CD4-positive, alpha-beta T cell treated with Interleukin-6 for 4 hours (primary cell): ENCODE results near the gene SLC22A13.
"Not testable (repeated sequence)": the region's sequence is repeated elsewhere in the genome, so short reads cannot be mapped to it uniquely, and the experiment has no call there.

ENCODE experiments used
- DNase-seq: peaks from one replicate; pipeline ENCODE4 v3.0.0-alpha.2; 2020; ENCODE audit warnings: mixed read lengths

The SLC22A13 gene

GRCh38 chr3:38307599-38307998 is 42.0 kb downstream of the SLC22A13 start:
- no peak for DNase-seq

- DNase-seq = no peak
Observed at GRCh38 chr3:38308456-38308855, 42.8 kb downstream of the SLC22A13 start.

- DNase-seq = no peak
Observed at GRCh38 chr3:38311476-38311875, 45.9 kb downstream of the SLC22A13 start.

- no peak for DNase-seq
Observed at GRCh38 chr3:38311941-38312340, 46.3 kb downstream of the SLC22A13 start.

- no peak for DNase-seq
Observed at GRCh38 chr3:38312356-38312755, 46.7 kb downstream of the SLC22A13 start.

- no peak for DNase-seq
Observed at GRCh38 chr3:38313263-38313662, 47.7 kb downstream of the SLC22A13 start.

GRCh38 chr3:38313695-38314094 is 48.1 kb downstream of the SLC22A13 start:
- DNase-seq = no peak

GRCh38 chr3:38314112-38314763 is 48.6 kb downstream of the SLC22A13 start:
- DNase-seq = no peak

GRCh38 chr3:38314764-38315487 is 49.3 kb downstream of the SLC22A13 start:
- DNase-seq = no peak

GRCh38 chr3:38315488-38316230 is 50.0 kb downstream of the SLC22A13 start:
- no peak for DNase-seq

- DNase-seq = no peak
Observed at GRCh38 chr3:38316356-38317191, 51.0 kb downstream of the SLC22A13 start.

GRCh38 chr3:38317192-38317759 is 51.7 kb downstream of the SLC22A13 start:
- no peak for DNase-seq

- DNase-seq = no peak
Observed at GRCh38 chr3:38318766-38319671, 53.4 kb downstream of the SLC22A13 start.

GRCh38 chr3:38320638-38321037 is 55.0 kb downstream of the SLC22A13 start:
- DNase-seq = not testable (repeated sequence)

GRCh38 chr3:38323060-38323459 is 57.4 kb downstream of the SLC22A13 start:
- DNase-seq = no peak

GRCh38 chr3:38325256-38325655 is 59.6 kb downstream of the SLC22A13 start:
- no peak for DNase-seq

GRCh38 chr3:38327335-38328009 is 61.9 kb downstream of the SLC22A13 start:
- DNase-seq = no peak
